GM19468 (cell line): ENCODE measurements around the gene NEU2.

Experiments used
- ATAC-seq: cut with Tn5 transposase; IDR thresholded peaks from one replicate; pipeline ENCODE4 v1.9.1; 2021; ENCODE audit warnings: mild to moderate bottlenecking, moderate library complexity, moderate number of reproducible peaks; ENCODE audit not compliant: unreplicated experiment; ENCODE audit errors: extremely low read depth

NEU2 gene

DNA sequence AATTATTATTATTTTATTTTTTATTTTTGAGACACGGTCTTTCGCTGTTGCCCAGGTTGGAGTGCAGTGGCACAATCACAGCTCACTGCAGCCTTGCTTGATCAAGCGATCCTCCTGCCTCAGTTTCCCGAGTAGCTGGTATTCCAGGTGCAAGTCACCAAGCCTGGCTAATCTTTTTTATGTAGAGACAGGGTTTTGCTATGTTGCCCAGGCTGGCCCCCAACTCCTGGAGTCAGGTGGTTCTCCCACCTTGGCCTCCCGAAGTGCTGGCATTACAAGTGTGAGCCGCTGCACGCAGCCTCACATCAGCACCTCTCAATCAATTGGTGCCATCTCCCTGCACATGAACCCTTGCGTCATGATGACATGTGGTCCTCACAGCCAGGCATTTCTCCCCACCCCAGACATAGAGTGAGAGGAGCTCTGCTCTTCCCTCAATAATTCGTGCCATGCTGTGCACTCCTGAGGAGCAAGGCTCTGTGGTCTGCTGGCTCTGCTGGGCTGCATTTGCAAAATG is 33.5 kb downstream of the NEU2 start:
- no peak for ATAC-seq

GRCh38 chr2:233068762-233069418 is 36.4 kb downstream of the NEU2 start:
- ATAC-seq: no peak

DNA sequence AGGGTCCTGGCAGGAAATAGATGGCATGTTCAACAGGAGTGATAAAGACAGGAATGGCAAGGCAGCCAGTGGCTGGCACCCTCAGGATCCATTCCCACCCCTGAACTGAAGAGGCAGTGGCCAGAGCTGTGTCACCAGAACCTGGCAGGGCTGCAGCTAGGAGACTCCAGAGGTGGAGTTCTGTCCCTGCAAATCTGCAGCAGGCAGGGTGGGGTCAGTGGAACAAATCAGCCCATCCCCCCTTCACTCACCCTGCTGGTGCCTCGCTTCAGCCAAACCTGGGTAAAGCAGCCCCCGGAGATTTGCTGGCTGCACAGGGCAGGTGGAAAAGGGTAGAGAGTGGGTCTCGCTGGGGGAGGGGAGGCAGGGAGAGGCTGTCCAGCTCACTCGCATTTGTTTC is 40.4 kb downstream of the NEU2 start:
- no peak for ATAC-seq

DNA sequence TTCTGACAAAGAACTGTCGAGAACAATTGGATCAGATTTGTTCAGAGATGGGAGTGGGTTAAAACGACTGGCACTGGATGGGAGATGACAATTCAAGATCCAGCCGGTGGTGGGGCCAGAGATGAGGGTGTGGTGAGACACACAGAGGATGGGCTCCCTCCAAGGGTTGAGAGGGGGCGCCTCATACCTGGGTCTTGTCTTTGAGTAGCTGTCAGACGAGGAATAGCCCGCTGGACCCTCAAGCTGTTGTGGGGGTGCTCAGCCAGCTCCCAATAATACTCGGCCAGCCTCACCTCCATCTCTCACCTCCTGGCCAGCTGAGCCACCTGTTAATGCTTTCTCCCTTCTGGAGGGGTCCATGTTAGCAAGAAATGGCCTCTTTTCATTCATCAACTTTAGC is 41.6 kb downstream of the NEU2 start:
- no peak for ATAC-seq

DNA sequence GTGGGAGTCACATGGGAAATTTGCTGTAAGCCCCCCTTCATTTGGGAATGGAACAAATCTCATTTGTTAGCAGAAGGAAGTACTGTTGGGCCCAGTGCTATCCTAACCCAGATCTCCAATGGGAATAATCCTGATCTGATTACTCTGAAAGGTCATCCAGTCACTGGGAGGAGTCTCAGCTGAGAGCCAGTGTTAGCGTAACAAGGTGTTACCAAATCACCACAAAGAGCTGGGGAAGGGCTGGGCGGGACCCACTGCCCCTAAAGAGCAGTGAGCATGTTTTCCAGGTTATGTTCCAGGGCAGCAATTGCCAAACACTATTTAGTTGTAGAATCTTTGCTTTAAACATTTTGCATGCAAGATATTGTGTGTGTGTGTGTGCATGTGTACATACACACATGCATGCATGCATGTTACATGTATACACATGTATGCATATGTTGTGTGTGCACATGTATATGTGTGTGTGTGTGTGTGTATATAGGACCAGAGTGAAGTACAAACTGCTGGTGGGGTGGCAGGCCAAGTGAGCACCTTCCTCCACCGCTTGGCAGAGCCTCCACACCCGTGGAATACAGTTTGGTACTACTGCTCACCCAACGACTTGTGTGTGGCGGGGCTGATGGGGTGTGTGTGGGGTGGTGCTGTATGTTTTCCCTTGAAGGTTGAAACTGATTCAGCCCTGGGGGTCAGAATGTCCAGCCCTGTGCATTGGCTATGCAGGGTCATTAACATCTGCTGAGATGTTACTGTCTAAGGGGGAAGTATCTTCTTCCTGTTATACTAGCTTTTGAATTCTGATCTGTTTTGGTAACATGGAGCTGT is 42.9 kb downstream of the NEU2 start:
- peak; percentile 11 for ATAC-seq

DNA sequence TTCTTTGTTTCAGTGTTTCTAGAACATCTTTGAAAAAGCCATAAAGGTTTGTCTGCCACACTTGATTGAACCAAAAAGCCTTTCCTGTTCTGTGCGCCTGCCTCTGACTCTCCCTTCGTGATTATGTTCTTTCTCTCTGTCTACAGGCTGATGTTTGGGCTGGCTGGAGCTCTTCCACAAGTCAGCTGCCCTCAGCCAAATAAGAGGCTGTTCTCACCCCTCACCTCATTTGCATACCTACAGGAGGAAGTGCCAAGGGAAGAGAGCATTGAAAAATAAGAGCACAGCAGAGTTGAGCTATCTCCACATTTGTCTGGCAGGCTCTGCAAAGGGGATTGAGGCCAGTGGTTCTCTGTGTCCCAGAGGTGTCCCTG is 43.5 kb downstream of the NEU2 start:
- peak; percentile 38 for ATAC-seq

DNA sequence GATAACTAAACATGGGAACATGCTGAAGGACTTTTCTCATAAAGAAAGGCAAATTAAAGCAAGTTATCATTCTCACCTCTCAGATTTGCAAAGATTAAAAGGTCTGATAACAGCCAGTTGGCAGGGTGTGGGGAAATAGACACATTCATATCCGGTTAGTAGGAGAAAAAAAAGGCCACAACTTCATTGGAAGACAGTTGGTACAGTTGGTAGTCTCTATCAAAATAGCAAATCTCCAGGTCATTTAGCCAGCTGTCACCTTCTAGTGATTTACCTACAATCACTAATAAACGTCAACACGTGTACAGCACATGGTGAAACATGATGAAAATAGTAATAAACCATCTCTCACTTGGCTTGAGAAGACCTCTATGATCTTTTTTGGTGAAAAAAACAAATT is 44.3 kb downstream of the NEU2 start:
- ATAC-seq: no peak

DNA sequence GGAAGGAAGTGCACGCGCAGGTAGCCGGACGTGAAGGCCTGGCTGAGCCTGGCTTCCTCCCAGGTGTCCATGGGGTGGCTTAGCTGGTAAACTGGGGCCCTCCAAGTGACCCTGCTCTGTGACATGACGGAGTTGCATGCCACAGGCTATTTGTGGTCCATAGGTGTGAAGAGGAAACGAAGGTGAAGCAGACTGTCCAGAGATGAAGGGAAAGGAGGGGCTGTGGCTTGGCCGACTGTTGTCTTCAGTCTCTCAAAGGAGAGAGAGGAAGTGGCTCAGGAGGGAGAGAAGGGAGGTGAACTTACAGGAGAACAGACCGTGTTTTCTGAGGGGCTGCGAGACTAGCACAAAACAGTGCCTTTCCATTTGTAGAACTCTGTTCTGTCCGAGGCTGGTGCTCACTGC is 47.0 kb downstream of the NEU2 start:
- ATAC-seq: peak; percentile 21

DNA sequence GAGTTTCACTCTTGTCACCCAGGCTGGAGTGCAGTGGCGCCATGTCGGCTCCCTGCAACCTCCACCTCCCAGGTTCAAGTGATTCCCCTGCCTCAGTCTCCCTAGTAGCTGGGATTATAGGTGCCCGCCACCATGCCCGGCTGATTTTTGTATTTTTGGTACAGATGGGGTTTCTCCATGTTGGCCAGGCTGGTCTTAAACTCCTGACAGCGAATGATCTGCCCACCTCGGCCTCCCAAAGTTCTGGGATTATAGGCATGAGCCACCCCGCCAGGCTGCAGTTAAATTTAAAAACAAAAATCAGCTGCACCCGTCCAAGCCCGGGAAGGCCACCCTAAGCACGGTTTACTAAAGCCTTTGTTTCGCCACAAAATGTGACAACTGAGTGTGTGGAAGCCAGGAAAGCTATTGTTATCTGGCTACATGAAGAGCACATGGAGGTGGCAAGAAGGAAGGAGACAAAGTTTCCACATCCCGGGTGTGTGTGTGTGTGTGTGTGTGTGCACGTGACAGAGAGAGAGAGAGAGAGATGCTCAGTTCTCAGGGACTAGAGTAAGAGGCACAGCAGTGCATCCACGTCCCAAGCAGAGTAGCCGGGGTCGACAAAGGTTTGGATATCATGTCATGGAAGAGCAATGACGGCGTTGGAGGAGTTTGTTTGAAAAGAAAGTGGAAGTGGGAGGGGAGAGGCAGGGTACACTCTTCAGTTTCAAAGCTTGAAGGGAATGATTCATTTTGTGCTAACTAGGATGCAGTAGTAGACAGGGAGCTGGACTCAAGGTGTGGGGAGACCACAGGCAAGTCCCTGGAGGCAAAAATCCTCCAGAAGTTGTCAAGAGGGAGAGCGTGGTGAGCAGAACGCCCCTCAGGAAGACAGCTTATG is 47.7 kb downstream of the NEU2 start:
- no peak for ATAC-seq

DNA sequence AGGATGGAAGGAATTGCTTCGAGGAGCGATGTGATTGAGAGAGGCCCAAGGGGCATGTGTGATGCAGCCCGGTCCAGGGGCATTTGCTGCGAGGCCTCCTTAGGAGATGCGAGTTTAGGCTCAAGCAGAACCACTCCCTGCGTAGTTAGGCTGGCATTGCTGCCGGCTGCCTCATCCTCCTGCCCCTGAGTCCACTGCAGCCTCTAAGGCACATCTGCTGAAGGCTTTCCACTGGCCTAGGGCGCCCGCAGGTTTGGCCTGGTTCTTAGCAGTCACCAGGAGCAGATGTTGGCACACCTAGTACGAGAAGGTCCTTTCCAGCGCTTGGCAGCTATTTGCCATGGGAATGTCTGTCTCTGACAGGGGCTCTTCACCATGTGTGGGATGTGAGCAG is 48.4 kb downstream of the NEU2 start:
- ATAC-seq: no peak

DNA sequence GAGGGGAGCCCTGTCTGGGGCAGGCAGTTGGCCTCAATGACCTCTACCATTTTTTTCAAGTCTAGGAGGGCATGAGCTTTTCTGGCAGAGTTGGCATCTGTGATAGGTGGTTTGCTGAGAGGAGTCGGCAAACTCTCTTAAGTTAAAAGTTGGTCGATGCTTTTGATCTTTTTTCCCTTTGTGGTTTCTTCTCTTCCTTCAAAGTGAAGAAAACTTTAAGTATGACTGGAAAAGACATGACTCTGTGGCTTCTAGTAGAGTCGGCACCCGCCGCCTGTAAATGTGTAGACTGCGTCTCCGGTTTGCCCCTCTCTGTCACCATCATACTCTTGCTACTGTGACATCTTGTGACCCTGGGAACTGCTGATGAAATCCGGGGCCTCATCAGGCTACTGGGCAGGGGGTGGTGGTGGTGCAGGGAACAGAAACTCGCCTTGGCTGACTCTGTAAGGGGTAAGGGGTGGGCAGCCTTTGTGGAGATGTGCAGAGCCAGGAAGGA is 48.8 kb downstream of the NEU2 start:
- no peak for ATAC-seq

GRCh38 chr2:233081731-233082221 is 49.3 kb downstream of the NEU2 start:
- ATAC-seq: no peak

- peak; percentile 3 for ATAC-seq
These were observed 49.9 kb downstream of the NEU2 start for GRCh38 chr2:233082222-233082930.

GRCh38 chr2:233082931-233083755 is 50.7 kb downstream of the NEU2 start:
- no peak for ATAC-seq

GRCh38 chr2:233083782-233084181 is 51.3 kb downstream of the NEU2 start:
- no peak for ATAC-seq

DNA sequence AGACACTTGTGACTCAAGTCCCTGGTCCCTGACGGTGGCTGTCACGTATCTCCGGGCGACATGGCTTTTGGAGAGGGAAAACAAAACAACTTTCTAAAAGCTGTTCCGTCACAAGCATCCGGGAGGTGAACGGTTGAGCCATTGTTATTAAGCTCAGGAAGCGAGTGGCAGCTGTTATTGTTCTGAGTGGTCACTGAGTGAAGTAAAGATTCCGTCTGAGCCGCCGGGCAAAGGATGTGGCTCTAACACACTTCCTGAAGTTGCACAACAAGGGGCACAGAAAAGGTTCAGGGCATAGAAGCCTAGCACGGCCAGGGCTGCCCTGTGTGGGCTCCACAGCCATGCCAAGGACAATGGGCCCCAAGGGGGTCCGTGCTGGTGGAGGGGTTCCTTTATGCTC is 52.0 kb downstream of the NEU2 start:
- no peak for ATAC-seq
